ENCODE data around the gene ATP2C2. TPM values are rescaled to one million over a fixed set of nuclear protein-coding genes. Genes with fewer than 3 reads are reported as not detected.

The ATP2C2 gene
- total RNA-seq, 1 experiment from 2014 or later, result 0.67 TPM

- BruUV-seq (replicated peaks), result no TSS peak
- TF ChIP-seq REST (IDR thresholded peaks at IDR 0.05; ENCODE audit: insufficient read depth in 1 of 2, low read depth in 2 of 2, low read length in 1 of 2), result no peak
- no peak for TF ChIP-seq TCF7L2 (IDR thresholded peaks at IDR 0.05; ENCODE audit: low read depth, low read length)
- no peak for TF ChIP-seq SIN3A (IDR thresholded peaks at IDR 0.05; ENCODE audit: borderline replicate concordance, insufficient read depth, low read depth, low read length)
- no peak for TF ChIP-seq CTCF (IDR thresholded peaks at IDR 0.05)
- no peak for TF ChIP-seq POLR2AphosphoS5 (IDR thresholded peaks at IDR 0.05; ENCODE audit: low read depth, low read length)
- ATAC-seq, result no peak
- no peaks in the 10 kb centered on the region for H3K4me1 ChIP-seq (ENCODE audit: control insufficient read depth, insufficient read depth, low read length)
- POLR2A ChIA-PET, result no interaction called here
- H3K36me3 ChIP-seq (ENCODE audit: control insufficient read depth, insufficient read depth, low read length), result no peaks in the 10 kb centered on the region
- H3K4me3 ChIP-seq (ENCODE audit: low read depth in 2 of 2, low read length in 2 of 2), result no peak overlapping the region
- H3K27ac ChIP-seq (ENCODE audit: low read length), result no peak overlapping the region
- no peaks in the 10 kb centered on the region for H3K9me3 ChIP-seq (ENCODE audit: control insufficient read depth, insufficient read depth, low read depth, low read length)
- intact Hi-C loops (cut with micrococcal nuclease; ENCODE audit: unreplicated experiment) (no loop called here), in situ Hi-C loops (cut with HindIII; ENCODE audit: low pct_unique_long_range_greater_than_20kb, low sequenced_read_pairs) (no loop called here)
- CTCF ChIA-PET, result no interaction called here
- DNase-seq (ENCODE audit: low read depth, low spot score), result no peak
- H3K27me3 ChIP-seq (ENCODE audit: control insufficient read depth, insufficient read depth, low read length), result no peaks in the 10 kb centered on the region
Observed at GRCh38 chr16:84451781-84452180, 83.4 kb downstream of the ATP2C2 start.

GRCh38 chr16:84453061-84453752 is 84.9 kb downstream of the ATP2C2 start:
- ChIA-PET CTCF (no interaction called here), POLR2A (no interaction called here)
- Histone ChIP-seq H3K4me1 (ENCODE audit: control insufficient read depth, insufficient read depth, low read length) (no peaks in the 10 kb centered on the region), H3K9me3 (ENCODE audit: control insufficient read depth, insufficient read depth, low read depth, low read length) (no peaks in the 10 kb centered on the region), H3K27ac (ENCODE audit: low read length) (no peak overlapping the region), H3K4me3 (ENCODE audit: low read depth in 2 of 2, low read length in 2 of 2) (no peak overlapping the region), H3K36me3 (ENCODE audit: control insufficient read depth, insufficient read depth, low read length) (no peaks in the 10 kb centered on the region), H3K27me3 (ENCODE audit: control insufficient read depth, insufficient read depth, low read length) (no peaks in the 10 kb centered on the region)
- intact Hi-C loops (cut with micrococcal nuclease; ENCODE audit: unreplicated experiment) (no loop called here), in situ Hi-C loops (cut with HindIII; ENCODE audit: low pct_unique_long_range_greater_than_20kb, low sequenced_read_pairs) (no loop called here)
- ATAC-seq (no peak), DNase-seq (ENCODE audit: low read depth, low spot score) (no peak)
- no TSS peak for BruUV-seq (replicated peaks)
- no peak for TF ChIP-seq POLR2AphosphoS5 (IDR thresholded peaks at IDR 0.05; ENCODE audit: low read depth, low read length)
- no peak for TF ChIP-seq TCF7L2 (IDR thresholded peaks at IDR 0.05; ENCODE audit: low read depth, low read length)
- TF ChIP-seq SIN3A (IDR thresholded peaks at IDR 0.05; ENCODE audit: borderline replicate concordance, insufficient read depth, low read depth, low read length), result no peak
- no peak for TF ChIP-seq REST (IDR thresholded peaks at IDR 0.05; ENCODE audit: insufficient read depth in 1 of 2, low read depth in 2 of 2, low read length in 1 of 2)
- TF ChIP-seq CTCF (IDR thresholded peaks at IDR 0.05), result no peak

All from Panc1 (cell line).